HG03139 (cell line): ENCODE data around the gene PAGE2.
"Not testable (repeated sequence)": the region's sequence is repeated elsewhere in the genome, so short reads cannot be mapped to it uniquely, and the experiment has no call there.

Source experiments
- ATAC-seq: cut with Tn5 transposase; IDR thresholded peaks from one replicate; pipeline ENCODE4 v1.9.1; 2021; ENCODE audit not compliant: unreplicated experiment

PAGE2 gene

GRCh38 chrX:55120761-55121358, 32.0 kb downstream of the PAGE2 start:
- no peak for ATAC-seq

- ATAC-seq, result no peak
Measured at GRCh38 chrX:55123900-55124299, 35.1 kb downstream of the PAGE2 start.

GRCh38 chrX:55127692-55128091, 38.9 kb downstream of the PAGE2 start:
- no peak for ATAC-seq

- no peak for ATAC-seq
Measured at GRCh38 chrX:55129361-55129760, 40.5 kb downstream of the PAGE2 start.

- no peak for ATAC-seq
Measured at GRCh38 chrX:55130481-55130880, 41.7 kb downstream of the PAGE2 start.

- ATAC-seq, result no peak
Measured at GRCh38 chrX:55132416-55132815, 43.6 kb downstream of the PAGE2 start.

GRCh38 chrX:55135171-55135570, 46.4 kb downstream of the PAGE2 start:
- ATAC-seq, result no peak

GRCh38 chrX:55140800-55141199, 52.0 kb downstream of the PAGE2 start:
- not testable (repeated sequence) for ATAC-seq
